Neural cell (in vitro differentiated cells): ENCODE results near the gene RBM48. TPM values are rescaled to one million over a fixed set of nuclear protein-coding genes. Genes with fewer than 3 reads are reported as not detected.

Experiments used
- H2AFZ ChIP-seq: fragments of 200-600, 300-800 bp; sonication (generic), shearing (Covaris generic); 2 replicates; pipeline ENCODE4 v1.6.0; 2014; ENCODE audit warnings: low read depth, mild to moderate bottlenecking, antibody characterized with exemption, low read length, moderate library complexity
- H3F3A ChIP-seq: fragments of 200-600 bp; shearing (Covaris generic); 2 replicates; pipeline ENCODE4 v1.6.1; 2016; ENCODE audit warnings: mild to moderate bottlenecking, moderate library complexity, mixed read lengths, antibody characterized with exemption, low read length; ENCODE audit not compliant: insufficient read depth, poor library complexity, severe bottlenecking
- H3K27ac ChIP-seq: fragments of 200-600, 300-800 bp; sonication (generic), shearing (Covaris generic); 2 replicates; pipeline ENCODE4 v1.5.1; 2014; ENCODE audit warnings: mild to moderate bottlenecking, low read length, moderate library complexity
- H3K27me3 ChIP-seq: fragments of 300-800, 200-600 bp; sonication (generic), shearing (Covaris generic); 2 replicates; pipeline ENCODE4 v1.6.0; 2014; ENCODE audit warnings: mild to moderate bottlenecking, low read depth, low read length, moderate library complexity; ENCODE audit not compliant: insufficient read depth
- H3K36me3 ChIP-seq: fragments of 300-800, 200-600 bp; sonication (generic), shearing (Covaris generic); 2 replicates; pipeline ENCODE4 v1.5.1; 2014; ENCODE audit warnings: mild to moderate bottlenecking, antibody characterized with exemption, low read length, moderate library complexity; ENCODE audit not compliant: insufficient read depth
- H3K4me2 ChIP-seq: fragments of 300-800, 200-600 bp; sonication (generic), shearing (Covaris generic); 2 replicates; pipeline ENCODE4 v1.6.0; 2014; ENCODE audit warnings: mild to moderate bottlenecking, low read length
- H3K4me3 ChIP-seq: fragments of 300-800, 200-600 bp; sonication (generic), shearing (Covaris generic); 2 replicates; pipeline ENCODE4 v1.5.1; 2014; ENCODE audit warnings: mild to moderate bottlenecking, low read length, moderate library complexity
- H3K79me2 ChIP-seq: fragments of 200-600 bp; shearing (Covaris generic); replicated peaks from 2 replicates; pipeline ENCODE4 v1.6.0; 2014; ENCODE audit warnings: mild to moderate bottlenecking, low read length, moderate library complexity; ENCODE audit not compliant: insufficient read depth
- H3K9ac ChIP-seq: fragments of 300-800, 200-600 bp; sonication (generic), shearing (Covaris generic); 2 replicates; pipeline ENCODE4 v1.6.1; 2016; ENCODE audit warnings: mild to moderate bottlenecking, low read length, mixed read lengths
- H3K9me2 ChIP-seq: fragments of 200-600 bp; shearing (Covaris generic); 2 replicates; pipeline ENCODE4 v1.6.1; 2016; ENCODE audit warnings: mild to moderate bottlenecking, low read length, mixed read lengths; ENCODE audit not compliant: insufficient read depth
- H3K9me3 ChIP-seq: fragments of 200-600, 300-800 bp; sonication (generic), shearing (Covaris generic); 2 replicates; pipeline ENCODE4 v1.6.1; 2016; ENCODE audit warnings: mild to moderate bottlenecking, mixed run types, low read length, moderate library complexity, mixed read lengths
- H4K20me1 ChIP-seq: fragments of 200-600 bp; shearing (Covaris generic); 2 replicates; pipeline ENCODE4 v1.6.1; 2016; ENCODE audit warnings: mild to moderate bottlenecking, mixed run types; ENCODE audit not compliant: insufficient read depth
- CTCF ChIP-seq: fragments of 450-650 bp; IDR thresholded peaks from 2 replicates; pipeline ENCODE4 v1.5.1; 2014; ENCODE audit warnings: antibody characterized with exemption, mild to moderate bottlenecking, moderate library complexity; ENCODE audit not compliant: poor library complexity, severe bottlenecking
- EP300 ChIP-seq: fragments of 450-650 bp; conservative IDR thresholded peaks from 2 replicates; pipeline ENCODE4 v1.6.1; 2014; ENCODE audit warnings: antibody characterized with exemption, mild to moderate bottlenecking, moderate library complexity; ENCODE audit not compliant: poor library complexity, severe bottlenecking
- EZH2 ChIP-seq: fragments of 200-600, 300-800 bp; shearing (Covaris generic), sonication (generic); IDR thresholded peaks from 2 replicates; pipeline ENCODE4 v1.6.1; 2014; ENCODE audit warnings: antibody characterized with exemption, low read length, borderline replicate concordance, mild to moderate bottlenecking; ENCODE audit not compliant: insufficient read depth, poor library complexity, severe bottlenecking
- MXI1 ChIP-seq: fragments of 450-650 bp; conservative IDR thresholded peaks from 2 replicates; pipeline ENCODE4 v1.6.1; 2014; ENCODE audit warnings: antibody characterized with exemption, mild to moderate bottlenecking; ENCODE audit not compliant: poor library complexity, severe bottlenecking
- POLR2AphosphoS5 ChIP-seq: IDR thresholded peaks from 2 replicates; pipeline ENCODE4 v1.6.1; 2012
- RAD21 ChIP-seq: fragments of 450-650 bp; conservative IDR thresholded peaks from 2 replicates; pipeline ENCODE4 v1.6.1; 2014; ENCODE audit warnings: antibody characterized with exemption, mild to moderate bottlenecking, moderate library complexity
- SMC3 ChIP-seq: fragments of 450-650 bp; conservative IDR thresholded peaks from 2 replicates; pipeline ENCODE4 v1.6.1; 2014; ENCODE audit warnings: antibody characterized with exemption, mild to moderate bottlenecking, moderate library complexity; ENCODE audit not compliant: poor library complexity
- TAF1 ChIP-seq: IDR thresholded peaks from 2 replicates; pipeline ENCODE4 v1.6.1; 2012; ENCODE audit warnings: low read depth
- polyA plus RNA-seq: library from polyadenylated mRNA; depleted of rRNA; stranded (reverse); fragments of >200 nt; gene quantifications from 2 replicates; pipeline ENCODE4 v1.2.3, GENCODE V29; 2014
- TF ChIP-seq, protein P1 (sequence below): IDR thresholded peaks from 2 replicates; pipeline ENCODE4 v1.6.1; 2012; ENCODE audit warnings: borderline replicate concordance

The RBM48 gene
- polyA plus RNA-seq, 1 donor from 2014 or later = 26.4 TPM

GRCh38 chr7:92546856-92547497, 18.4 kb downstream of the RBM48 start:
- Histone ChIP-seq H3K27ac (no peak overlapping the region), H3K4me2 (no peak overlapping the region), H3K9me3 (no peaks in the 10 kb centered on the region), H3K27me3 (no peaks in the 10 kb centered on the region), H4K20me1 (no peaks in the 10 kb centered on the region), H3K36me3 (no peaks in the 10 kb centered on the region), H3F3A (no peaks in the 10 kb centered on the region), H3K79me2 (no peaks in the 10 kb centered on the region), H3K9me2 (no peaks in the 10 kb centered on the region), H3K9ac (no peak overlapping the region), H3K4me3 (no peak overlapping the region), H2AFZ (no peak overlapping the region)
- TF ChIP-seq, protein P1, sequence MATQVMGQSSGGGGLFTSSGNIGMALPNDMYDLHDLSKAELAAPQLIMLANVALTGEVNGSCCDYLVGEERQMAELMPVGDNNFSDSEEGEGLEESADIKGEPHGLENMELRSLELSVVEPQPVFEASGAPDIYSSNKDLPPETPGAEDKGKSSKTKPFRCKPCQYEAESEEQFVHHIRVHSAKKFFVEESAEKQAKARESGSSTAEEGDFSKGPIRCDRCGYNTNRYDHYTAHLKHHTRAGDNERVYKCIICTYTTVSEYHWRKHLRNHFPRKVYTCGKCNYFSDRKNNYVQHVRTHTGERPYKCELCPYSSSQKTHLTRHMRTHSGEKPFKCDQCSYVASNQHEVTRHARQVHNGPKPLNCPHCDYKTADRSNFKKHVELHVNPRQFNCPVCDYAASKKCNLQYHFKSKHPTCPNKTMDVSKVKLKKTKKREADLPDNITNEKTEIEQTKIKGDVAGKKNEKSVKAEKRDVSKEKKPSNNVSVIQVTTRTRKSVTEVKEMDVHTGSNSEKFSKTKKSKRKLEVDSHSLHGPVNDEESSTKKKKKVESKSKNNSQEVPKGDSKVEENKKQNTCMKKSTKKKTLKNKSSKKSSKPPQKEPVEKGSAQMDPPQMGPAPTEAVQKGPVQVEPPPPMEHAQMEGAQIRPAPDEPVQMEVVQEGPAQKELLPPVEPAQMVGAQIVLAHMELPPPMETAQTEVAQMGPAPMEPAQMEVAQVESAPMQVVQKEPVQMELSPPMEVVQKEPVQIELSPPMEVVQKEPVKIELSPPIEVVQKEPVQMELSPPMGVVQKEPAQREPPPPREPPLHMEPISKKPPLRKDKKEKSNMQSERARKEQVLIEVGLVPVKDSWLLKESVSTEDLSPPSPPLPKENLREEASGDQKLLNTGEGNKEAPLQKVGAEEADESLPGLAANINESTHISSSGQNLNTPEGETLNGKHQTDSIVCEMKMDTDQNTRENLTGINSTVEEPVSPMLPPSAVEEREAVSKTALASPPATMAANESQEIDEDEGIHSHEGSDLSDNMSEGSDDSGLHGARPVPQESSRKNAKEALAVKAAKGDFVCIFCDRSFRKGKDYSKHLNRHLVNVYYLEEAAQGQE = no peak
- TF ChIP-seq SMC3 (no peak), MXI1 (no peak), EZH2 (no peak), TAF1 (no peak), CTCF (no peak), POLR2AphosphoS5 (no peak), EP300 (no peak)

GRCh38 chr7:92547579-92547978, 19.0 kb downstream of the RBM48 start:
- Histone ChIP-seq H3K79me2 (no peaks in the 10 kb centered on the region), H3K27me3 (no peaks in the 10 kb centered on the region), H3K9ac (no peak overlapping the region), H3K36me3 (no peaks in the 10 kb centered on the region), H3K27ac (no peak overlapping the region), H3K4me3 (no peak overlapping the region), H3F3A (no peaks in the 10 kb centered on the region), H3K9me2 (no peaks in the 10 kb centered on the region), H2AFZ (no peak overlapping the region), H3K9me3 (no peaks in the 10 kb centered on the region), H3K4me2 (no peak overlapping the region), H4K20me1 (no peaks in the 10 kb centered on the region)
- no peak for TF ChIP-seq MXI1
- no peak for TF ChIP-seq SMC3
- no peak for TF ChIP-seq RAD21
- no peak for TF ChIP-seq TAF1
- TF ChIP-seq EZH2 = no peak
